ENCODE measurements around the gene DMD. TPM values are rescaled to one million over a fixed set of nuclear protein-coding genes. Genes with fewer than 3 reads are reported as not detected.
A peak's percentile ranks its signal among the peaks of the same experiment; 100 is the strongest.

The DMD gene
- polyA plus RNA-seq, 4 donors = 1.6 to 11.6 (median 2.9) TPM

- Histone ChIP-seq H3K27ac (ENCODE audit: low read depth in 1 of 3, low read length in 2 of 3) (no peak overlapping the region), H3K9me3 (ENCODE audit: control insufficient read depth in 2 of 2, insufficient read depth in 1 of 2, low read depth in 1 of 2, low read length in 1 of 2) (no peaks in the 10 kb centered on the region), H3K4me3 (ENCODE audit: low read depth in 1 of 3, low read length in 3 of 3) (no peak overlapping the region), H3K27me3 (ENCODE audit: control insufficient read depth in 3 of 3, insufficient read depth in 3 of 3, low read length in 3 of 3) (no peaks in the 10 kb centered on the region), H3K36me3 (ENCODE audit: control insufficient read depth in 3 of 3, insufficient read depth in 2 of 3, low read depth in 1 of 3, low read length in 3 of 3) (no peaks in the 10 kb centered on the region), H3K4me1 (ENCODE audit: control insufficient read depth in 3 of 3, insufficient read depth in 2 of 3, low read depth in 1 of 3, low read length in 2 of 3) (peaks cover 0 to 8% (median 0%) of the 10 kb centered on the region in 3 donors)
- FAIRE-seq (no peak), DNase-seq (no peak)
- WGBS, 3 donors = 70 to 90% (median 86%) methylated on average over 7 of the region's 7 CpGs
These were observed 1939.5 kb downstream of the DMD start for GRCh38 chrX:31271615-31272471.

- Histone ChIP-seq H3K9me3 (ENCODE audit: control insufficient read depth in 2 of 2, insufficient read depth in 1 of 2, low read depth in 1 of 2, low read length in 1 of 2) (no peaks in the 10 kb centered on the region), H3K36me3 (ENCODE audit: control insufficient read depth in 3 of 3, insufficient read depth in 2 of 3, low read depth in 1 of 3, low read length in 3 of 3) (no peaks in the 10 kb centered on the region), H3K27ac (ENCODE audit: low read depth in 1 of 3, low read length in 2 of 3) (no peak overlapping the region), H3K27me3 (ENCODE audit: control insufficient read depth in 3 of 3, insufficient read depth in 3 of 3, low read length in 3 of 3) (no peaks in the 10 kb centered on the region), H3K4me3 (ENCODE audit: low read depth in 1 of 3, low read length in 3 of 3) (no peak overlapping the region), H3K4me1 (ENCODE audit: control insufficient read depth in 3 of 3, insufficient read depth in 2 of 3, low read depth in 1 of 3, low read length in 2 of 3) (peaks cover 0 to 8% (median 0%) of the 10 kb centered on the region in 3 donors)
- DNase-seq (no peak), FAIRE-seq (no peak)
- WGBS, 3 donors = 69 to 90% (median 81%) methylated on average over 3 of the region's 3 CpGs
These were observed 1941.4 kb downstream of the DMD start for GRCh38 chrX:31269914-31270313.

GRCh38 chrX:31268359-31268758 lies 1943.0 kb downstream of the DMD start:
- DNase-seq (no peak), FAIRE-seq (no peak)
- H3K4me3 ChIP-seq (ENCODE audit: low read depth in 1 of 3, low read length in 3 of 3) = no peak overlapping the region
- no peak overlapping the region for H3K27ac ChIP-seq (ENCODE audit: low read depth in 1 of 3, low read length in 2 of 3)
- no peaks in the 10 kb centered on the region for H3K36me3 ChIP-seq (ENCODE audit: control insufficient read depth in 3 of 3, insufficient read depth in 2 of 3, low read depth in 1 of 3, low read length in 3 of 3)
- WGBS, 3 donors = 40 to 52% (median 48%) methylated on average over 4 of the region's 4 CpGs
- no peaks in the 10 kb centered on the region for H3K4me1 ChIP-seq (ENCODE audit: control insufficient read depth in 3 of 3, insufficient read depth in 2 of 3, low read depth in 1 of 3, low read length in 2 of 3)
- H3K27me3 ChIP-seq (ENCODE audit: control insufficient read depth in 3 of 3, insufficient read depth in 3 of 3, low read length in 3 of 3) = no peaks in the 10 kb centered on the region
- no peaks in the 10 kb centered on the region for H3K9me3 ChIP-seq (ENCODE audit: control insufficient read depth in 2 of 2, insufficient read depth in 1 of 2, low read depth in 1 of 2, low read length in 1 of 2)

GRCh38 chrX:31266203-31267076 lies 1944.9 kb downstream of the DMD start:
- H3K4me1 ChIP-seq (ENCODE audit: control insufficient read depth in 3 of 3, insufficient read depth in 2 of 3, low read depth in 1 of 3, low read length in 2 of 3) = no peaks in the 10 kb centered on the region
- FAIRE-seq (no peak), DNase-seq (peak; percentile 35 to 68)
- peak overlapping the region; percentile 53 to 69 (median 67) for H3K4me3 ChIP-seq (ENCODE audit: low read depth in 1 of 3, low read length in 3 of 3)
- no peaks in the 10 kb centered on the region for H3K27me3 ChIP-seq (ENCODE audit: control insufficient read depth in 3 of 3, insufficient read depth in 3 of 3, low read length in 3 of 3)
- no peaks in the 10 kb centered on the region for H3K36me3 ChIP-seq (ENCODE audit: control insufficient read depth in 3 of 3, insufficient read depth in 2 of 3, low read depth in 1 of 3, low read length in 3 of 3)
- H3K9me3 ChIP-seq (ENCODE audit: control insufficient read depth in 2 of 2, insufficient read depth in 1 of 2, low read depth in 1 of 2, low read length in 1 of 2) = no peaks in the 10 kb centered on the region
- H3K27ac ChIP-seq (ENCODE audit: low read depth in 1 of 3, low read length in 2 of 3) = peak overlapping the region in 2 of 3 donors; percentile 38 to 48
- 1 to 24% (median 1%) methylated on average over 40 to 74 of the region's 74 CpGs for WGBS, 3 donors

- 24 to 36% (median 34%) methylated on average over 7 of the region's 7 CpGs for WGBS, 3 donors
- Histone ChIP-seq H3K4me3 (ENCODE audit: low read depth in 1 of 3, low read length in 3 of 3) (peak overlapping the region in 1 of 3 donors; percentile 7), H3K36me3 (ENCODE audit: control insufficient read depth in 3 of 3, insufficient read depth in 2 of 3, low read depth in 1 of 3, low read length in 3 of 3) (no peaks in the 10 kb centered on the region), H3K4me1 (ENCODE audit: control insufficient read depth in 3 of 3, insufficient read depth in 2 of 3, low read depth in 1 of 3, low read length in 2 of 3) (no peaks in the 10 kb centered on the region), H3K27ac (ENCODE audit: low read depth in 1 of 3, low read length in 2 of 3) (no peak overlapping the region), H3K27me3 (ENCODE audit: control insufficient read depth in 3 of 3, insufficient read depth in 3 of 3, low read length in 3 of 3) (no peaks in the 10 kb centered on the region), H3K9me3 (ENCODE audit: control insufficient read depth in 2 of 2, insufficient read depth in 1 of 2, low read depth in 1 of 2, low read length in 1 of 2) (no peaks in the 10 kb centered on the region)
- DNase-seq = no peak
- FAIRE-seq = no peak
These were observed 1946.0 kb downstream of the DMD start for GRCh38 chrX:31265383-31265782.

GRCh38 chrX:31260351-31260750 lies 1951.0 kb downstream of the DMD start:
- no peak for FAIRE-seq
- Histone ChIP-seq H3K36me3 (ENCODE audit: control insufficient read depth in 3 of 3, insufficient read depth in 2 of 3, low read depth in 1 of 3, low read length in 3 of 3) (no peaks in the 10 kb centered on the region), H3K4me1 (ENCODE audit: control insufficient read depth in 3 of 3, insufficient read depth in 2 of 3, low read depth in 1 of 3, low read length in 2 of 3) (no peaks in the 10 kb centered on the region), H3K4me3 (ENCODE audit: low read depth in 1 of 3, low read length in 3 of 3) (no peak overlapping the region), H3K9me3 (ENCODE audit: control insufficient read depth in 2 of 2, insufficient read depth in 1 of 2, low read depth in 1 of 2, low read length in 1 of 2) (no peaks in the 10 kb centered on the region), H3K27ac (ENCODE audit: low read depth in 1 of 3, low read length in 2 of 3) (no peak overlapping the region), H3K27me3 (ENCODE audit: control insufficient read depth in 3 of 3, insufficient read depth in 3 of 3, low read length in 3 of 3) (no peaks in the 10 kb centered on the region)
- WGBS, 3 donors = 76 to 94% (median 79%) methylated on average over 5 of the region's 5 CpGs
- DNase-seq = no peak

GRCh38 chrX:31258166-31258565 lies 1953.2 kb downstream of the DMD start:
- WGBS, 3 donors = 36 to 59% (median 48%) methylated on average over 4 of the region's 4 CpGs
- Histone ChIP-seq H3K27ac (ENCODE audit: low read depth in 1 of 3, low read length in 2 of 3) (no peak overlapping the region), H3K27me3 (ENCODE audit: control insufficient read depth in 3 of 3, insufficient read depth in 3 of 3, low read length in 3 of 3) (no peaks in the 10 kb centered on the region), H3K4me1 (ENCODE audit: control insufficient read depth in 3 of 3, insufficient read depth in 2 of 3, low read depth in 1 of 3, low read length in 2 of 3) (no peaks in the 10 kb centered on the region), H3K4me3 (ENCODE audit: low read depth in 1 of 3, low read length in 3 of 3) (no peak overlapping the region), H3K36me3 (ENCODE audit: control insufficient read depth in 3 of 3, insufficient read depth in 2 of 3, low read depth in 1 of 3, low read length in 3 of 3) (no peaks in the 10 kb centered on the region), H3K9me3 (ENCODE audit: control insufficient read depth in 2 of 2, insufficient read depth in 1 of 2, low read depth in 1 of 2, low read length in 1 of 2) (no peaks in the 10 kb centered on the region)
- DNase-seq (peak in 1 of 2 donors; percentile 15), FAIRE-seq (no peak)

- Histone ChIP-seq H3K36me3 (ENCODE audit: control insufficient read depth in 3 of 3, insufficient read depth in 2 of 3, low read depth in 1 of 3, low read length in 3 of 3) (no peaks in the 10 kb centered on the region), H3K27me3 (ENCODE audit: control insufficient read depth in 3 of 3, insufficient read depth in 3 of 3, low read length in 3 of 3) (no peaks in the 10 kb centered on the region), H3K9me3 (ENCODE audit: control insufficient read depth in 2 of 2, insufficient read depth in 1 of 2, low read depth in 1 of 2, low read length in 1 of 2) (no peaks in the 10 kb centered on the region), H3K27ac (ENCODE audit: low read depth in 1 of 3, low read length in 2 of 3) (no peak overlapping the region), H3K4me1 (ENCODE audit: control insufficient read depth in 3 of 3, insufficient read depth in 2 of 3, low read depth in 1 of 3, low read length in 2 of 3) (no peaks in the 10 kb centered on the region), H3K4me3 (ENCODE audit: low read depth in 1 of 3, low read length in 3 of 3) (no peak overlapping the region)
- no peak for DNase-seq
- FAIRE-seq = no peak
- 84 to 91% (median 89%) methylated on average over 9 of the region's 9 CpGs for WGBS, 3 donors
These were observed 1955.9 kb downstream of the DMD start for GRCh38 chrX:31255310-31256033.

All from small intestine (tissue), 7 donors.